Aorta (tissue), 5 donors: Measurements from ENCODE around the gene PHF8. TPM values are rescaled to one million over a fixed set of nuclear protein-coding genes. Genes with fewer than 3 reads are reported as not detected.

ENCODE experiments used
- ATAC-seq: fragments of 200-7000 bp; cut with Tn5 transposase; one replicate; pipeline ENCODE4 v1.9.1; 2022; ENCODE audit warnings: moderate library complexity; ENCODE audit not compliant: low FRiP score
- DNase-seq, 2 donors: peaks; one replicate each; pipeline ENCODE4 v3.0.0-alpha.2; 2020
- H3K27ac ChIP-seq, 2 donors: one replicate each; pipeline ENCODE4 v1.5.1; 2013; ENCODE audit warnings: low read length in 2 of 2, mild to moderate bottlenecking in 2 of 2, moderate library complexity in 2 of 2, control low read depth in 1 of 2, inconsistent platforms in 1 of 2, low read depth in 1 of 2
- H3K27me3 ChIP-seq, 2 donors: one replicate each; pipeline ENCODE4 v1.6.1; 2013; ENCODE audit warnings: control low read depth in 1 of 2, low read length in 1 of 2, mild to moderate bottlenecking in 1 of 2, moderate library complexity in 1 of 2; ENCODE audit not compliant: insufficient read depth in 2 of 2, control insufficient read depth in 1 of 2
- H3K36me3 ChIP-seq, 2 donors: one replicate each; pipeline ENCODE4 v1.6.1; 2013; ENCODE audit warnings: control low read depth in 1 of 2, low read length in 1 of 2, mild to moderate bottlenecking in 1 of 2; ENCODE audit not compliant: insufficient read depth in 2 of 2, control insufficient read depth in 1 of 2
- H3K4me1 ChIP-seq, 2 donors: one replicate each; pipeline ENCODE4 v1.6.1; 2013; ENCODE audit warnings: low read length in 2 of 2, control low read depth in 1 of 2, mild to moderate bottlenecking in 1 of 2, moderate library complexity in 1 of 2; ENCODE audit not compliant: insufficient read depth in 2 of 2, control insufficient read depth in 1 of 2
- H3K4me3 ChIP-seq, 2 donors: one replicate each; pipeline ENCODE4 v1.5.1; 2013; ENCODE audit warnings: low read length in 2 of 2, control low read depth in 1 of 2, mild to moderate bottlenecking in 1 of 2
- H3K9me3 ChIP-seq: one replicate; pipeline ENCODE4 v1.6.1; 2013; ENCODE audit warnings: mild to moderate bottlenecking, low read length; ENCODE audit not compliant: control insufficient read depth
- WGBS, 2 donors: extraction: QIAGEN DNeasy Blood & Tissue Kit; methylation state at CpG; one replicate each; pipeline ENCODE4 v1.1.7; 2013; 5-methylcytosine and 5-hydroxymethylcytosine counted together
- intact Hi-C, 2 donors: fragments of 100-400 bp; cut with DNase I; formaldehyde crosslinking; loops; one replicate each; pipeline versions ENCODE4 v1.14.2 to v1.15.0; 2022
- polyA plus RNA-seq, 2 donors: library from polyadenylated mRNA; stranded (reverse); fragments of 200-250 nt; gene quantifications; one replicate each; pipeline ENCODE4 v1.2.3, GENCODE V29; 2013
- total RNA-seq, 2 donors: library from RNA; stranded (reverse); fragmentation: NEBNext Ultra II Directional; extraction: Animal tissue kit (Norgen Biotek cat#: 25700); gene quantifications; one replicate each; pipeline ENCODE4 v1.2.1, GENCODE V29; 2021
- donor health status: healthy with polysubstance abuse.
- donor health status: Bipolar disorder and iron deficiency.
- donor health status: DM: no; HTN: no; CAD: no.
- donor health status: DM: no; HTN: no; CAD: no.
- donor health status: DM: yes; HTN: yes; CAD: no.

Gene PHF8
- total and polyA plus RNA-seq, 4 donors: 4.4 to 39.7 (median 21.9) TPM

GRCh38 chrX:53997724-53998123, 46.5 kb downstream of the PHF8 start:
- WGBS, 2 donors: 91 to 95% methylated on average over 2 of the region's 2 CpGs
- intact Hi-C loops: no loop called here
- Histone ChIP-seq H3K36me3 (peaks cover 0 to 6% of the 10 kb centered on the region in 2 donors), H3K27ac (no peak overlapping the region), H3K4me3 (no peak overlapping the region), H3K9me3 (no peaks in the 10 kb centered on the region), H3K27me3 (no peaks in the 10 kb centered on the region), H3K4me1 (no peaks in the 10 kb centered on the region)
- DNase-seq (no peak), ATAC-seq (no peak)

GRCh38 chrX:53992589-53992988, 51.7 kb downstream of the PHF8 start:
- intact Hi-C loops: no loop called here
- H3K27me3 ChIP-seq: no peaks in the 10 kb centered on the region
- no peaks in the 10 kb centered on the region for H3K9me3 ChIP-seq
- DNase-seq: no peak
- WGBS, 2 donors: 73 to 97% methylated on average over 4 of the region's 4 CpGs
- no peaks in the 10 kb centered on the region for H3K4me1 ChIP-seq
- no peak overlapping the region for H3K4me3 ChIP-seq
- no peak overlapping the region for H3K27ac ChIP-seq
- peaks cover 0 to 4% of the 10 kb centered on the region in 2 donors for H3K36me3 ChIP-seq
- ATAC-seq: no peak

DNA sequence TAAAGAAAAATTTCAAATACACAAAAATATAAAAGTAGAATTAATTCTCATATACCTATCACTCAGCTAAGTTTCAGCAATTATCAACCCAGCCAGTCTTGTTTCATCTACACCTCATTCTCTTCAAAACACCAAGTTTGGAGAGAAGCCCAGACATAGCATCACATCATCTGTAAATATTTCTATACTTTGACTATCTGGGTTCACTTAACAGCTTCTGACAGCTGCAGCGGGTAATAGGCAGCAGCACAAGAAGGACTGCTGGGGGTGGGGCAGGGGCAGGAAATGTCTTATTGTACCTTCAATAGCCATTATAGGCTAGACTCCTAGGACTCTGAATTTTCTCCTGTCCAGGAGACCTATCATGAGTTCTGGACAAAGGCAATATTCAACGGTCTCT, 54.1 kb downstream of the PHF8 start:
- no peak for DNase-seq
- H3K4me1 ChIP-seq: no peaks in the 10 kb centered on the region
- peaks cover 0 to 2% of the 10 kb centered on the region in 2 donors for H3K36me3 ChIP-seq
- 71 to 73% methylated on average over 2 of the region's 2 CpGs for WGBS, 2 donors
- no peaks in the 10 kb centered on the region for H3K27me3 ChIP-seq
- intact Hi-C loops: no loop called here
- no peak overlapping the region for H3K4me3 ChIP-seq
- no peak overlapping the region for H3K27ac ChIP-seq
- ATAC-seq: no peak
- H3K9me3 ChIP-seq: no peaks in the 10 kb centered on the region

- no peak for ATAC-seq
- H3K4me1 ChIP-seq: no peaks in the 10 kb centered on the region
- no peak for DNase-seq
- H3K9me3 ChIP-seq: no peaks in the 10 kb centered on the region
- no peak overlapping the region for H3K4me3 ChIP-seq
- H3K27me3 ChIP-seq: no peaks in the 10 kb centered on the region
- peaks cover 0 to 3% of the 10 kb centered on the region in 2 donors for H3K36me3 ChIP-seq
- no peak overlapping the region for H3K27ac ChIP-seq
- intact Hi-C loops: no loop called here
- 82 to 95% methylated on average over 12 of the region's 12 CpGs for WGBS, 2 donors
Observed at GRCh38 chrX:53984895-53985294, 59.4 kb downstream of the PHF8 start.

- H3K36me3 ChIP-seq: no peaks in the 10 kb centered on the region
- no peaks in the 10 kb centered on the region for H3K27me3 ChIP-seq
- 91 to 98% methylated on average over 6 of the region's 6 CpGs for WGBS, 2 donors
- intact Hi-C loops: no loop called here
- no peaks in the 10 kb centered on the region for H3K4me1 ChIP-seq
- H3K4me3 ChIP-seq: no peak overlapping the region
- no peaks in the 10 kb centered on the region for H3K9me3 ChIP-seq
- H3K27ac ChIP-seq: no peak overlapping the region
- no peak for DNase-seq
- no peak for ATAC-seq
Observed at GRCh38 chrX:53974529-53974928, 69.7 kb downstream of the PHF8 start.

DNA sequence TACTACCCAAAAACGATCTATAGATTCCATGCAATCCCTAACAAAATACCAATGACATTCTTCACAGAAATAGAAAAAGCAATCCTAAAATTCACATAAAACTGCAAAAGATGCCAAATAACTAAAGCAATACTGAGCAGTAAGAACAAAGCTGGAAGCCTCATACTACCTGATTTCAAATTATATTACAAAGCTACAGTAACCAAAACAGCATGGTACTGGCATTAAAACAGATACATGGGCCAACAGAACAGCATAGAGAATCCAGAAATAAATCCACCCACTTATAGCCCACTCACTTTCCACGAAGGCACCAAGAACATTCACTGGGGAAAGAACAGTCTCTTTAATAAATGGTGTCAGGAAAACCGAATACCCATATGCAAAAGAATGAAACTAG, 74.7 kb downstream of the PHF8 start:
- DNase-seq: no peak
- no peaks in the 10 kb centered on the region for H3K4me1 ChIP-seq
- ATAC-seq: no peak
- H3K36me3 ChIP-seq: no peaks in the 10 kb centered on the region
- intact Hi-C loops: no loop called here
- H3K4me3 ChIP-seq: no peak overlapping the region
- no peak overlapping the region for H3K27ac ChIP-seq
- no peaks in the 10 kb centered on the region for H3K27me3 ChIP-seq
- 82 to 99% methylated on average over 3 of the region's 3 CpGs for WGBS, 2 donors
- H3K9me3 ChIP-seq: no peaks in the 10 kb centered on the region

DNA sequence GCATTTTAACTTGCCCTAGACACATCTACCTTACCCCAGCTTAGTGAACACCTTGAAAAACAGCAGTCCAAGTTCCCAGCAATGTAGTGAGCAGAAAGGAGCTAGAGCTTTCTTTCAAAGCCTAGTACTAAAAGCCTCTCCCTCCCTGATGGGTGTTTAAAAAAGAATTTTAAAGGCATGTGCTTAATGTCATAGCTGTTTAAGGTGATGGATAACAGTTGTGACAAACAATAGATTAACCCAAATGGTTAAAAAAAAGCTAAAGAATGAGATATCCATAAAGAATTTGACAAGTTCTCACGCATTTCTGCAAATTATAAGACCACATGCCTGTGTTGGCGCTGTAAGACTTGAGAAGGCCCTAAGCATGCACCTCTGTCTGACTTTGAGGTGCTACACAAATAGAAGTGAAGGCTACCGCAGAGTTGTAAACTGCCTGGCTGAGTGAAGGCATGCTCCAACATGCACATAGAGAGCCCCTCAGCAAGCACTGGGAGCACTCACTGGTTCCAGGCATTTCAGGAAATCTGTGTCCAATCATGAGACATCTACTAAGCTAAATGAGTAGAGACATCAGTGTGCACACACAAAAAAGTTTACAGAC, 94.0 kb downstream of the PHF8 start:
- no peak for DNase-seq
- intact Hi-C loops: no loop called here
- H3K4me1 ChIP-seq: no peaks in the 10 kb centered on the region
- H3K27ac ChIP-seq: no peak overlapping the region
- no peaks in the 10 kb centered on the region for H3K27me3 ChIP-seq
- 60 to 70% methylated on average over 3 of the region's 3 CpGs for WGBS, 2 donors
- H3K36me3 ChIP-seq: peaks cover 0 to 2% of the 10 kb centered on the region in 2 donors
- no peak overlapping the region for H3K4me3 ChIP-seq
- no peaks in the 10 kb centered on the region for H3K9me3 ChIP-seq
- ATAC-seq: no peak

- no peak for ATAC-seq
- H3K4me3 ChIP-seq: no peak overlapping the region
- H3K27me3 ChIP-seq: no peaks in the 10 kb centered on the region
- no peak for DNase-seq
- H3K4me1 ChIP-seq: no peaks in the 10 kb centered on the region
- intact Hi-C loops: no loop called here
- H3K36me3 ChIP-seq: peaks cover 0 to 2% of the 10 kb centered on the region in 2 donors
- H3K27ac ChIP-seq: no peak overlapping the region
- H3K9me3 ChIP-seq: no peaks in the 10 kb centered on the region
- WGBS, 2 donors: 85 to 98% methylated on average over 8 of the region's 8 CpGs
Observed at GRCh38 chrX:53940180-53940579, 104.1 kb downstream of the PHF8 start.

GRCh38 chrX:53939127-53939526, 105.1 kb downstream of the PHF8 start:
- Histone ChIP-seq H3K4me1 (no peaks in the 10 kb centered on the region), H3K9me3 (no peaks in the 10 kb centered on the region), H3K27me3 (no peaks in the 10 kb centered on the region), H3K4me3 (no peak overlapping the region), H3K27ac (no peak overlapping the region), H3K36me3 (peaks cover 0 to 2% of the 10 kb centered on the region in 2 donors)
- WGBS, 2 donors: 9 to 37% methylated on average over 3 of the region's 3 CpGs
- DNase-seq: peak in 1 of 2 donors; percentile 60
- no peak for ATAC-seq
- intact Hi-C loops: no loop called here
